Astrocyte (in vitro differentiated cells and primary cell): ENCODE results near the gene AIF1.

Experiments
- EZH2 ChIP-seq: IDR thresholded peaks from 2 replicates; pipeline ENCODE4 v1.6.1; 2012; ENCODE audit warnings: mild to moderate bottlenecking, low read length, inconsistent platforms; ENCODE audit not compliant: insufficient read depth
- TF ChIP-seq, protein P1 (sequence below): IDR thresholded peaks from 2 replicates; pipeline ENCODE4 v1.5.1; 2011; ENCODE audit warnings: low read depth, mild to moderate bottlenecking, inconsistent platforms, low read length, moderate library complexity; ENCODE audit not compliant: insufficient read depth

DNA sequence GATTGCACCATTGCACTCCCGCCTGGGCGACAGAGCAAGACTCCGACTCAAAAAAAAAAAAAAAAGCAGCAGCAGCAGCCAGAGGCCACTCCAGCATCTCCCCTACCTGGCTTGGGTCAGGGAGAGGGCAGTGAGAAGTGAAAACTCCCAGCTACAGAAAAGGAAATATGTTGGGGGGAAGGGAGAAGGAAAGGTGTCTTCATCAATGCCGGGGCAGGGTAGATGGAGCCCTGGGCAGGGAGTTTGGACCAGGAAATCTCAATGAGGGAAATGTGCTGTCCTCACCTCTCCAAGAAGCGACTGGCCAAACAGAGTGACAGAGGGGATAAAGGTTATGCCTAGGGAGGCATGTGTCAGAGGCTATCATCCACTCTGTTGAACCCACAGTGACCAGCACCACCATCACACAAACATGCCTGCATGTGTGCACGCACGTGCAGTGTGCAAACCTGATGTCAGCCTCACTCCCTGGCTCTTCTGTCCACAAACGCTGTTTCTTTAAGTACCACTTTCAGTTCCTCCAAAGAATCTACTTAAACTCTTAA lies 887 bp upstream of the AIF1 start:
- TF ChIP-seq, protein P1, sequence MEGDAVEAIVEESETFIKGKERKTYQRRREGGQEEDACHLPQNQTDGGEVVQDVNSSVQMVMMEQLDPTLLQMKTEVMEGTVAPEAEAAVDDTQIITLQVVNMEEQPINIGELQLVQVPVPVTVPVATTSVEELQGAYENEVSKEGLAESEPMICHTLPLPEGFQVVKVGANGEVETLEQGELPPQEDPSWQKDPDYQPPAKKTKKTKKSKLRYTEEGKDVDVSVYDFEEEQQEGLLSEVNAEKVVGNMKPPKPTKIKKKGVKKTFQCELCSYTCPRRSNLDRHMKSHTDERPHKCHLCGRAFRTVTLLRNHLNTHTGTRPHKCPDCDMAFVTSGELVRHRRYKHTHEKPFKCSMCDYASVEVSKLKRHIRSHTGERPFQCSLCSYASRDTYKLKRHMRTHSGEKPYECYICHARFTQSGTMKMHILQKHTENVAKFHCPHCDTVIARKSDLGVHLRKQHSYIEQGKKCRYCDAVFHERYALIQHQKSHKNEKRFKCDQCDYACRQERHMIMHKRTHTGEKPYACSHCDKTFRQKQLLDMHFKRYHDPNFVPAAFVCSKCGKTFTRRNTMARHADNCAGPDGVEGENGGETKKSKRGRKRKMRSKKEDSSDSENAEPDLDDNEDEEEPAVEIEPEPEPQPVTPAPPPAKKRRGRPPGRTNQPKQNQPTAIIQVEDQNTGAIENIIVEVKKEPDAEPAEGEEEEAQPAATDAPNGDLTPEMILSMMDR = no peak
- no peak for TF ChIP-seq EZH2
